Measurements from ENCODE around the gene LUC7L3.
"Not testable (repeated sequence)": the region's sequence is repeated elsewhere in the genome, so short reads cannot be mapped to it uniquely, and the experiment has no call there.

Gene LUC7L3

DNA sequence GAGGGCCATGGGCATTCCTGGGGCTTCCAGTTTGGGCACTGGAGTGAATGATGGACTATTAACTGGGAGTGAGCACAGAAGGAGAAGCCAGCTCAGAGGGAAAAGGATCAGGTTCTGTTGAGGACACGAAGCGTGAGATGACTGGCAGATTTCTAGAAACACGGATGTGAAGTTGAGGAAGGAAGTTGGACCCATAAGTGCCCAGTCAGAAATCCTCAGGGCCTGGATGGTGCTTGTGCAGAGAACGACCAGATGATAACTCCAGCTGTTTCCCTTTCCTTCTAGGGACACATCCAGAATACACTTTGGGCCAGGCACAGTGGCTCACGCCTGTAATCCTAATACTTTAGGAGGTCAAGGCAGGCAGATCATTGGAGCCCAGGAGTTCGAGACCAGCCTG is 71.2 kb downstream of the LUC7L3 start:
- no peak for DNase-seq

DNA sequence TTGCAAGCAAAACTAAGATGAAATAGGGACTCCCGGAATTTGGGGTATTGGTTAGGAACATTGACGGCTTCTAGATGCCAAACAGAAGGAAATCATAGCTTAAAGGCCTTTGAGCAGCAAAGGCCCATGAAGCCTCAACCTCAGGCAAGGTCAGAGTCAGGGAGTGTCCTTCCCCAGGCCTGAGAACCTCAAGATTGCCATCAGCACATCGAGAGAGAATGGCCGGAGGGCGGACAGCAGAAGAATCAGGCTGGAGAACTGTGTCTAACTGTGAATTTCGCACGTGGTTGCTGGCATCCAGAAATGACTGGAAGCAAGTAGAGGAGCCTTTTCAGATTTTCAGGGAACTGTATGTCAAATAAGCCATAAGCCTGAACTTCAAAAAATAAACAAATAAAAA is 72.7 kb downstream of the LUC7L3 start:
- no peak for DNase-seq

DNA sequence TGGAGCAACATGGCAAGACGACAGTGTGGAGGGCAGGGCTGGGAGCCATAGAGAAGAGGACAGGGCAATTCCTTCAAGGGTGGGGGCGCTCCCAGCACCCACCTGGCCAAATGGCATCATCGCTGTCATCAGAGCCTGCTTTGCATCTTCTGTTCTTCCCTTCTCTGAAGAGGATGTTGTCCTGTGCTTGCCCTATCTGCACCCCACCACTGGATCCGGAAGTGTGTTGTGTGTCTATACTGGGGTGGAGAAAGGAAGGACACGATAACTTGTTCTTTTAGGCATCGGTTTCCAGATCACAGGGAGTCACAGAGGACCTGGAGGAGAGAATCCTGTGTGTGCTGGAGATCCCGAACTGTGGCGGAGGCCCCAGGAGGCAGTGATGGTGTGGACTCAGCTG is 73.6 kb downstream of the LUC7L3 start:
- no peak for DNase-seq

GRCh38 chr17:50794361-50794760 is 75.0 kb downstream of the LUC7L3 start:
- DNase-seq, result no peak

GRCh38 chr17:50797135-50797810 is 77.9 kb downstream of the LUC7L3 start:
- no peak for DNase-seq

- no peak for DNase-seq
These were observed 79.3 kb downstream of the LUC7L3 start for GRCh38 chr17:50798424-50799288.

GRCh38 chr17:50799582-50799981 is 80.2 kb downstream of the LUC7L3 start:
- DNase-seq, result no peak

DNA sequence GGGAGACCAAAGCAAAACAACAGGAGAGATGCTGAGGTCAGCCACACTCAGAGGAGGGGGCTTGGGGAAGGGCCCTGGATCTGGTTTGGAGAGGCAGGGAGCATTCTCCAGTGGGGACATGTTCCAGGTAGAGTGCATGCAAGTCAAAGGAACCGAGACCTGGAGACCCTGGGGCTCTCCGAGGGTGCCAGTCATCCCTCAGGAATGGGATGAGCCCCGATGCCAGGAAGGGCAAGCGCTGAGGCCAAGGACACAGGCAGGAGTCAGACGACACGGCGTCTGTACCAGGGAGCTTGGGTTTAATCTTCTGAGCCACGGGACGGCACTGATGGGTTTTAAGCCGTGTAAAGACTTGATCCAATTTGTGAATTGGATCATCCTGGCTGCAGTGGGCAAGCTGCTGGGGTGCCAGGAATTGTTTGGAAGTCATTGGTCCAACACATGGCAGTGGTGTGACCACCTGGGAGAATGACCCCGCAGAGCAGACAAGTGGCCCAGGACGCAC is 80.8 kb downstream of the LUC7L3 start:
- DNase-seq, result no peak

DNA sequence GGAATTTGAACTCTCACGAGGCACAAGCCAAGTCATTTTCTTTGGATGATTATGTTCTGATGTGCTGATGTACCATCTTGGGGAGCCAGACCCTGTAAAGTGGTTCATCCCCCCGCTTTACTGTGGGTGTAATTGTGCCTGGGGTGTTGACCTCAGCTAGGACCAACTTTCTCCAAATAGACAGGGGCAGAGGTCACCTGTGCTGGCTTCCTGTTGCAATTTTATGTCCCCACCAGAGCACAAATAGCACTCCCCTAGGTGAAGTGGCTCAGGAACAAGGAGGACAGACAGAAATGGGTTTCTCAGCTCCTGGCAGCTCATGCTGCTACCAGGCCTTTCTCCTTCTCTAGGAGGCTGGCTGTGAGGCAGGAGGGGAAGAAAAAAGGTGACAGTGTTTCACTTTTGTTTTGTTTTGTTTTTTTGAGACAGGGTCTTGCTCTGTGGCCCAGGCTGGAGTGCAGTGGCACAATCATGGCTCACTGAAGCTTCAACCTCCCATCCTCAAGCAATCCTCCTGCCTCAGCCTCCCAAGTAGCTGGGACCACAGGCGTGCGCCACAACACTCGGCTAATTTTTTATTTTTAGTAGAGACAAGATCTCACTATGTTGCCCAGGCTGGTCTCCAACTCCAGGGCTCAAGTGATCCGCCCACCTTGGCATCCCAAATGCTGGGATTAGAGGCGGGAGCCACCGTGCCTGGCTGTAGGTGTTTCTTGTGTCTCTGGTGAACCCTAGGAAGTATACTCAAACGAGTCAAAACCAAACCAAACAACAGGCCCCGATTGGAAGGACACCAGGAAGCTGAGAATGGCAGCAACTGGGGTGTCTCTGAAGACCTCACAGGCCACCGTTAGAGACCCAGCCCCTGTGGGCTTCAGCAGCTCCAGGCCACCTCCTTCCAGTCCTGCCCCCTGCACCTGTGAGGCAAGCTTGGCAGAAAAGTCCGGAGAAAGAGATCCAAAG is 83.5 kb downstream of the LUC7L3 start:
- DNase-seq, result no peak

DNA sequence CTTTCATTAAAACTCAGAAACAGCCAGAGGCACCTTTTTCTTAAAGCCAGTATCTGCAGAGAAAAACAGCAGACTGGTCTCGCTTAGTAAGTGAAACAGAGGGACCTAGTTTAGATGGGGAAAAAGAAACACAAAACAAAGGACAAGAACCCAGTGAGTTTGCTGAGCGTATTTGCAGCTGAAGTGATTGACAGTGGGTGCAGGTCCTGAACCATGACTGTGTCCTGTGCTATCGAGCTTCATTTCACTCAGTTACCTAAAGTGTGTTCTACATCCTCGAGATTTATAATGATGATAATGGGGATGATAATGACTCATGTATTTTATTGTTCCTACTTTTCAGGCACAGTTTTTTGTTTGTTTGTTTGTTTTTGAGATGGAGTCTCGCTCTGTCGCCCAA is 84.3 kb downstream of the LUC7L3 start:
- DNase-seq, result no peak

DNA sequence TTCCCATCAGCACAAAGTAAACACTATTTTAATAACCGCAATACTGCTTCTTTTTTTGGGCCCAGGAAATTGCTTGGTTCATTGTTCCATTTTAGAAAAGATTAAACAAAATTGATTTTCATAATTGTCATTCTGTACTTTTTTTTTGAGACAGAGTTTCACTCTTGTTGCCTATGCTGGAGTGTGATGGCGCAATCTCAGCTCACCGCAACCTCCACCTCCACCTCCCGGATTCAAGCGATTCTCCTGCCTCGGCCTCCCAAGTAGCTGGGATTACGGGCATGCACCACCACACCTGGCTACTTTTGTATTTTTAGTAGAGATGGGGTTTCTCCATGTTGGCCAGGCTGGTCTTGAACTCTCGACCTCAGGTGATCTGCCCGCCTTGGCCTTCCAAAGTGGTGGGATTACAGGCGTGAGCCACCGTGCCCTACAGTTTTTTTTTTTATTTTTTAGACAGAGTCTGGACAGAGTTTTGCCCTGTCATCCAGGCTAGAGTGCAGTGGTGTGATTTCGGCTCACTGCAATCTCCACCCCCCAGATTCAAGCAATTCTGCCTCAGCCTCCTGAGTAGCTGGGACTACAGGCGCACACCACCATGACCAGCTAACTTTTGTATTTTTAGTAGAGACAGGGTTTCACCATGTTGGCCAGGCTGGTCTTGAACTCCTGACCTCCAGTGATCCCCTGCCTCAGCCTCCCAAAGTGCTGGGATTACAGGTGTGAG is 85.5 kb downstream of the LUC7L3 start:
- not testable (repeated sequence) for DNase-seq

GRCh38 chr17:50805486-50805885 is 86.1 kb downstream of the LUC7L3 start:
- no peak for DNase-seq

All from stimulated activated CD4-positive, alpha-beta T cell treated with anti-CD3 and anti-CD28 coated beads, Interleukin-12 subunit alpha, Interleukin-12 subunit beta, amount 100 ng/mL, for 4 hours (primary cell).